Raji (cell line): ENCODE results near the gene PEX14.
A peak's percentile ranks its signal among the peaks of the same experiment; 100 is the strongest.

Experiments
- POLR2A ChIP-seq: IDR thresholded peaks from 2 replicates; pipeline ENCODE4 v1.6.1; 2011; ENCODE audit warnings: low read depth, low read length, control low read depth; ENCODE audit not compliant: insufficient read depth

PEX14 gene

GRCh38 chr1:10446790-10447422 lies 27.8 kb upstream of the PEX14 start:
- no peak for TF ChIP-seq POLR2A

- TF ChIP-seq POLR2A, result no peak
Observed at GRCh38 chr1:10449751-10450150, 25.0 kb upstream of the PEX14 start, which contains the start of gene CORT. CORT (plus strand) TSS chr1:10450031; CDS start chr1:10450224, 193 bp downstream.

DNA sequence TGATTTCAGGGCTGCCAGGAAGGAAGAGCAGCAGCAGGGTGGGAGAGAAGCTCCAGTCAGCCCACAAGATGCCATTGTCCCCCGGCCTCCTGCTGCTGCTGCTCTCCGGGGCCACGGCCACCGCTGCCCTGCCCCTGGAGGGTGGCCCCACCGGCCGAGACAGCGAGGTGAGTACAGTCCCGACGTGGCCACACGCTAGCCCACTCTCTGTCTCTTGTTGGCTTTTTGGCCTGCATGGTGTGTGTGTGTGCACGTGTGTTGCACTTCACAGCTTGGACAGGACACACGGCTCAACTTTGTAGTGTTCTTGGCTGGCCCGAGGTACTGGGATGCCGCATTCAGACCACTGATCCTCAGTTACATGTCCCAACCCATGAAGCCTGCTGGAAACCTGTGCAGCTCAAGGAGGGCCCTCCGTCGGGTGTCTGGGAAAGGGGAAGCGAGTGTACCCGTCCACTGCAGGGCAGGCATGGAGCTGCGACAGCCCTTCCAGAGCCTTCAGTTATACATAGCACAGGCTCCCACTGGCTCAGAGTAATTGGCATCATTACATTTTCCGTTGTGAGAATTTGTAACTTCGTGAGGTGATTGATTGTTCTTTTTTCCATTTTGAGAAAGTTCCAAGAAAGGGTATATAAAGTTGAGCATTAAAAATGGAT lies 24.5 kb upstream of the PEX14 start:
- TF ChIP-seq POLR2A, result no peak

DNA sequence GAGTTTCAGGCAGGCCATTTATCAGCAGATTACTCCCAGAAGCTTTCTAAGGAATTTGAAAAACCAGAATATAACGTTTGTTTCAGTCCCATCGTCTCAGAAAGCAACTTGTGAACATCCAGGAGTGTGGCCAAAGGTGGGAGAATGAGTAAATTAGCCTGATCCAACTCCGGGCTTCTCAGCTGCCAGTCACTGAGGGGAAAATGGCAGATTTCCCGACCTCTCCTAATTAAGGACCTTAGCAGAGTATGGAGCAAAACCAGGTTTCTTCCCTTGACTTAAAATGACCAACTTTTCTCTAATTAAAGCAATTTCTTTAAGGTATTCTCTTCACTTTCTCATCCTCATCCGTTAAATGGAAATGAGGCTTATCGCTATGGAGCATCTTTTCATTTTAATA lies 23.9 kb upstream of the PEX14 start:
- TF ChIP-seq POLR2A, result no peak

- no peak for TF ChIP-seq POLR2A
Observed at GRCh38 chr1:10451287-10451686, 23.5 kb upstream of the PEX14 start.

GRCh38 chr1:10456048-10456447 lies 18.7 kb upstream of the PEX14 start:
- TF ChIP-seq POLR2A, result no peak

DNA sequence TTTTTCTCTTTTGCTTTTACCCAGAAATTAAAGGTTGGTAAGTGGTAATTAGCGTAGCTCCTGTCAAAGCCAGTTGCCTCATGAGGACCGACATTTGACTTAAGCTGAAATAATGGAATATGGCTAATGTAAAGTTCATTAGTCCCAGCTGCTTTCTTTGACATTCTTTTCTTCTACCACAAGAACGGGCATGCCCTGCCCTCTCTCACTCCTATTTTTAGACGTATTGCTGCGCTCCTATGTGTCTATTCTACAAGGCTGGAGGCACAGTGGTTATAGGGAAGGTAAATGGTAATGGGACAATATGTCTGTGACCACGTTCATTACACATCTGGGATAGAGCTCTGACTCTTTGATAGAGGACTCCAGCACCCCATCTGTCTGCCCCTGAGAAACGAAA lies 18.1 kb upstream of the PEX14 start:
- TF ChIP-seq POLR2A, result no peak

DNA sequence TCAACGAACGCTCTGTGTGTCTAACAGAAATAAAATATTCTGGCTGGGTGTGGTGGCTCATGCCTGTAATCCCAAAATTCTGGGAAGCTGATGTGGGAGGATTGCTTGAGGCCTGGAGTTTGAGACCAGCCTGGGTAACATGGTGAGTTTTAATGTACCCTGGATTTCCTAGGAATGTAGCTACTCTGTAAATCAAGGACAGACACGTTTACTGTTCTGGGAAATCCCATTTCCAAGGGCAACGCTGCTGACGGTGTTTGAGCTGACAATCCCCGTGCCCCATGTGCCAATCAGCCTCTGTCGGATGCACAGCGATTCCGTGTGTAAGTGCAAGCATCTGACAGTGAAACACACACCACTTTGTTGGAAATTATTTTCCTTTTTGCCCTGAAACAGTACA lies 16.9 kb upstream of the PEX14 start:
- TF ChIP-seq POLR2A, result no peak

DNA sequence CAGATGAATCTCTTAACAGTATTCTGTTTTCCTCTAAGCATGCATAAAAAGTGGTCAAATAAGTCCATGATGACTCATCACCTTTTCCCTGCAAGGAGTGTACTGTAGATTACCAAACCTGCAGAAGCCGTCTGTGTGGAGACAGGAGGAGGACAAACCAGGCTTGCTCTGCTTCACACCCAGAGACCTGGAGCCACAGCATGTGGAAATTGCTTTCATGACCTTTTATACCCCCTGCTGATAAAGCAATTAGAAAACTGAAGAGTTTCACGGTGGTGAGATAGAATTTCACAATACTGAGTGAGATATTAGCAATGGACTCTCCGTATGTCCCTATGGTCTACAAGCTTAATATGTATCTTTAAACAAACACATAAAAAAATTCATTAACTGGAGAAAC lies 15.6 kb upstream of the PEX14 start:
- no peak for TF ChIP-seq POLR2A

- TF ChIP-seq POLR2A, result no peak
Observed at GRCh38 chr1:10467078-10467477, 7.7 kb upstream of the PEX14 start.

DNA sequence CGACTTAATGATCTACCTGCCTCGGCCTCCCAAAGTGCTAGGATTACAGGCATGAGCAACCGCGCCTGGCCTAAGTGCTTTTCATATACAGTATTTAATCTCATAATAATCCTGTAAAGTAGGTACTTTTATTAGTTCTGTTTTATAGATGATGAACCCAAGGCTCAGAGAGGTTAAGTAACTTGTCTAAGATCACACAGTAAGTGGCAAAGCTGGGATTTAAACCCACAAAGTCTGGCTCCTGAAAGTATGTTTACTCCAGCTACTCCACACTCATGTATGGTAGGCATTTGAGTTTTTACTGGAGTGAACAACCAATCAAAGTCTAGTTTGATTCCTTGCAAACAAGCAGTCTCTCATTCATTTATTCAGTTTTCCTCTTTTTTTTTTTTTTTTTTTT lies 4.7 kb upstream of the PEX14 start:
- TF ChIP-seq POLR2A, result no peak

DNA sequence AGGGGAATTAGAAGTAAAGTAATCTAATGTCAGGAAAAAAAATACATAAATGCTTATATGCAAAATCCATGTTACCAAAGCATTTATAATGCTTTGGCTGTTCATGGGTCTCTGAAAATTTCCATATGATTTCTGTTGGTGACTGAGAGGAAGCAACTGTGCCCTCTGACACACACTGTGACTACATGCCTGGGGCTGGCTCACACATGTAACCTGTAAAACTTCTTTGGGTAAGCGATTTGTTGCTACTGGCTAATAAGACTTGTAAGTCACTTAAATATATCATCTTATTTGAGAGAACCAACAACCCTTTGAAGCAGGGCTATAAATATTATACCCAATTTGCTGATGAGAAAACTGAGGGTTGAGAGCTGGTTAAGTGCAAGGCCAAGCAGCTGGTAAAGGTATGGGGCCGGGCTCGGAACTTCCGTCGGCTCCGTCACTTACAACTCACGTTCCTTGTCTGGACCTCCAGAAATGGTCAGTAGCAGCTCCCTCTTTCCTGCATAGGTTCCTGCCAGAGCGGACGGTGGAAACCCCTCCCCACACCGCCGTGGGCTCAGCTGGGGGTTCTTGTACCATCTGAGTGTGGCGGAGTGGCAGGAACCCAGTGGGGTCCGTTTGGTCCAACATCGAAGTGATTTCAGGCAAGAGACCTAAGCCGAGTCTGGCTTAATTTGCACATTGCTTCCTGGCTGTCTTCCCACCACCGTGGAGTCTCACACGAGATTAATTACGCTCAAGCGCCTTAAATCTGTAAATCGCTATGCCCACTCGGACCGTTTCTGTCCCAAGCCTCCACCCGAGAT lies 3.1 kb upstream of the PEX14 start:
- no peak for TF ChIP-seq POLR2A

DNA sequence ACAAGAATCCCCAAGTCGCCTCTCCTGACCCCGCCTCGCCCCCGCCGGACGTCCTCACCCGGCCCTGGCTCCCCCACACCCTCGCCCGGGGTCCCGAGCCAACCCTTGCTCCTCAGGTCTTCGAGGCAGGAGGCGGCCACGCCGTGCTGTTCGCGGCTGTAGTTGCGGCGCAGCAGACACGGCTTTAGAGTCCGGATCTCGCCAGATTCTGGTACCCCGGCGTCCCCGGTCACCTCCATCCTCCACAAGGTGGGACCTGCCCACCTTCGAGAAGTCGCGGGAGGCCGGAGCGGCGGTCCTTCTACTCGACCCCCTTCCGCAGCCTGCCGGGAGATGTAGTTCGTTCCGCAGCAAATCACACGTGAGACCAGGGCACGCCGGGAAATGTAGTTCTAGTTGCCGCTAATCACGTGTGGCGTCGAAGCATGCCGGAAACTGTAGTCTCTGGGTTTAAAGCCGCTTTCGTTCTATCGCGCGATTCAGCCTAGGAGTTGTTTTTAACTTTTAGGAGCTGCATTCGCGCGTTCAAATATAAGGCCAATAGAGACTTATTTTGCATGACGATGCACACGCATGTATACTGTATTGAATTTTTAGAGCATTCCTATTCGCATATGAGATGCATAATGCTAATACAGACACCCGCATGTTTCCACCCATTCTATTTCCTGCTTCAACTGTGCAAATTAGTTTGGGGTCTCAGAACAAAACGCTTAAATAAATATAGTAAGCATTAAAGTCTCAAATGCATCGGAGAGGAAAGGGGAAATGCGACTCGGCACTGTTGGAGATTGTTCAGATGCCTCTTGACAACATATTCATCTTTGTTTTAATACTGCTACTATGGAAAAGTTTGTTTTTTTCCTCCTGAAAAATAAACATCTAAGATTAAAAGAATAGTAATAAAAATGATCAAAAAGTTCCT lies 2.3 kb upstream of the PEX14 start, which contains the start of gene DFFA:
Gene DFFA (minus strand): TSS at position 310 of the 925 bp plus-strand sequence. CDS start 71 bp downstream, at position 239.
- TF ChIP-seq POLR2A, result peak; percentile 98

- no peak for TF ChIP-seq POLR2A
Observed at GRCh38 chr1:10473145-10473765, 1.5 kb upstream of the PEX14 start.
